Stimulated activated CD4-positive, alpha-beta T cell treated with anti-CD3 and anti-CD28 coated beads, Interleukin-1b, Interleukin-23, amount 100 ng/mL, for 4 hours (primary cell): ENCODE data around the gene PARD3B.

Experiments used
- DNase-seq, 2 donors: peaks; one replicate each; pipeline ENCODE4 v3.0.0-alpha.2; 2020; ENCODE audit warnings: low read depth in 2 of 2

The PARD3B gene

DNA sequence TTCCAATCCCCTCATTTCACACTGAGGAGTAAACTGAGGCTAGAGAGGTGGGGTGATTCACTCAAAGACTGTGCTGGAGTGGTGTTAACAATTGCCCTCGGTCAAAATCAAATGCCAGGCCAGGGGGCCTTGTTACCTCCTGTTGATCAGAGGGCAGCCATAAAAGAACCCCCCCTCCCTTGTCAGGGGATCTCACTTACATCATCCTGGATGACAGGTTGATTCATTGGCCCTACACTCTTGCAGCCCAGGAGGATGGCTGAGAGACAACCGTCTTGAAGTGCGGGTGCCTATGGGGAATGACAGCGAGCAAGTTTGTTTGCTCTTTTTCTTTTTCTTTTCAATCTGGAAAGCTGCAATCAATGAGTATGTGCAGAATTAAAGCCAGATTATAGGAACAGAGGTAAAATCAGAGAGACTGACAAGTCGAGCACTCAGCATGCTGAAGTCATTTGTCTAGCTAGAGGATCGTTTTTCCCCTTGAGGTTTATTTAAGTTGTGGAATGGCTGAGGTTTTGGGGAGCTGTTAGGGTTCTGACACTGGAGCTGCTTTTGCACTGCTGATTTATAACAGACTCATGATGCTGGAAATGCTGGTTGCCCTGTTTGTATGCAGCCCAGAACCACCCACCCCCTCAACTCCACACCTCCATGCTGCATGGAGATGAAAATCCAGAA is 1110.6 kb downstream of the PARD3B start:
- DNase-seq, result no peak

DNA sequence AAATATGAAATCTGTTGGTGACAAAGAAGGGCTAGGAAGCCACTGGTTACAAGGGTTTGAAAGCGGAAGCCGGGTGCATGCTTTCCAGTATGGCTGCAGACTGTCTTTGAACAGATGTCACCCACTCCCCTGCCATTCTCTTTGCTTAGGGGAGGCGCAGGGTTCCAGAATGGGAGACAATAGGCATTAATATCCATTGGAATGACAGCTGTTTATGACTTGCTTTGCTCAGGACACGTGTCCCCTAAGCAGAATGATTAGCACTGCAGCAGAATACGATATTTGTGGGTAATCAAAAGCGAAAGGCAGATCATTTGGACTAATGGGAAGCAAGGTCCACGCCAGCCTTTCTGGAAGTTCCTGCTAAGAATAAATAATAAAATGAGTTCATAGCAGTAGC is 1111.2 kb downstream of the PARD3B start:
- no peak for DNase-seq

DNA sequence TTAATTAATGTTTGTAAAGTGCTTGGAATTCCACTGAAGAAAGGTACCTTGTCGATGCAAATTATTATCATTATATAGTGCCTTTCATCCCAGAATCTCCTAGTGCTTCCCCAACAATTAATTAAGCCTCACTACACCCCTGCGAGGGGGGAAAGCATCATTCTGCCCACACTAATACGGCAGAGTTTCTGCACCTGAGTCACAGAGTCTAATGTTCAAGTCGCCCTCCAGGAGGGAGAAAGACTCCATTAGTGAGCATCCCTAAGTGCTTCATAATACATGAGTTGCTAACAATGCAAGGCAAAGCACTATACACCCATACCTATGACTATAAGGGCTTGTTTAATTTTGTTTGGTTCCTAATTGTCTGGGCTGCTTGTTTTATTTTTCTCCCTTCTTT is 1111.7 kb downstream of the PARD3B start:
- no peak for DNase-seq

DNA sequence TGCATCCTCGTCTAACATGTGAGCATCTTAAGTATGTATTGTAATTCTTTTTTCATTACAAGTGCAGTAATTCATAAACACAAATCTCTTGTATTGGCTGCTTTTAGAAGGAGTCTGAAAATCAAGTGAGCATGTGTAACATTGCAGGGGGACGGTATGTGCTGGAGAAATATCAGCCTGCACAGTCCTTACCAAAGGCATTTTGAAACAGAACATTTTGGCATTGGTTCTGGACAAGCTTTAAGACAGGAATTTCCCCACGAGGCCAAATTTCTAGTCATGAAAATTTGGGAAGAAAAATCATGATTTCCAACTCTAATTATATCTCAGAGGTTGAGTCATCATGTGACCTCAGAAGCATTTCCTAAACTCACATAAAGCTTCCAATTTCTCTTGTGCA is 1112.3 kb downstream of the PARD3B start:
- no peak for DNase-seq

GRCh38 chr2:205658068-205658467 is 1112.8 kb downstream of the PARD3B start:
- DNase-seq, result no peak

- DNase-seq, result no peak
These were observed 1113.3 kb downstream of the PARD3B start for GRCh38 chr2:205658572-205658971.

DNA sequence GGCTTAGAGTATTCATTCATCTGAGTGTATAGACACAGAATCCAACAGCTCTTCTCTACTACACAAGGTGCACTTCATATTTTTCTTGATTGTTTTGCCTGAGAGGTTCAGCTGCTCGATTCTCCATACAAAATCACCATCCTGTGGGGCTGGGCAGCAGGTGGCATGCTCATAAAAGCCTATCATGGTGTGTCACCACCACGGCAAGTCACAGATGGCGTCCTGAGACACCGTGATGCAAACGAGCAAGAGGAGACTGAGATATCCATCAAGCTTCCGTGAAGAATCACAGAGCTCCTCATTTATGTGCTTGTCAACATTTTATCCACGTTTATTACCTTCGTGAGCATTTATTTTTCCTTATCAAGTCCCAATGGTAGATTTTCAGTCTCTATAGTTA is 1114.6 kb downstream of the PARD3B start:
- no peak for DNase-seq

DNA sequence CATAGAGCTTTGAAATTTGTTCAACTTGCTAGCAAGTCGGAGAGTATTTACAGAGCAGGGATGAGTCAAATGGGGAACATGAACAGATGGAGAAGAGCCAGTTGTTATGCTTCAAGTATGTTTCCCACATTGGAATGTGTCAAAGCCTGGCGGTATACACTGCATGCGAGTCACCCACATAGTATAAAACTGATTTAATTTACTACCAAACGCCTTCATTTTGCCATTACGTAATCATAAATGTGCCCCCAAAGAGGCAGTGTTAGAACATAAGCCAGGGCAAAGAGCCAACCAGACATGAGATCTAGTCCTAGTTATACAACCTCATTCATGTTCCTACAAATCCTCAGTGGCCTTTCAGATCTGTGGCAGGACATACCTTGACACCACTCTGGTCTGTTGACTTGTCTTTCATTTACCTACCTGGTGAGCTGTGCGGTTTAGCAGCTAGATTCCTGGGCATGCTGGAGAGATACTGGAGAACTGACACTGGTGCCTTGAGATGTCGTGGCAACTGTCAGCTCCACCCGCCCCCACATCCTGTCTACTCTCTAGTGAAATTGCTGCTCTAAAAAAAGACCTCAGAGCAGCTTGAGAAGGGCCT is 1115.3 kb downstream of the PARD3B start:
- peak in 1 of 2 donors; percentile 30 for DNase-seq

DNA sequence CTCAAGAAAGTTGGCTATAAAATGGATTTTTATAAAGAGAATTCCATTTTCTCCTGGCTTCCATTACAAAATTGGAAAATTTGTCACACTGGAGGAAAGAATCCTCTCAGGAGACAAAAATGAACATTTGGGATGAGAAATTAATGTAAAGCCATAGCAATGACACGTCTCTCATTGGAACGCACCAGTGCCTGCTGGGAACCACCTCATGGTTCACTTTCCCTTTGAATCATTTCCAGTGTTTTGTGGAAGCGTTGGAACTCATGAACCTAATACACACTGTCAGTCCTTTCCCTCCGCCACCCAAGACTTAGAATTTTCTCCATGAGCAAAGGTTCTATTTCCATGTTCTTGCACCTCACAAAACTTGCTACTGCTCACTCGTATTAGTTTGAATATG is 1116.0 kb downstream of the PARD3B start:
- no peak for DNase-seq

- DNase-seq, result no peak
These were observed 1117.1 kb downstream of the PARD3B start for GRCh38 chr2:205662206-205662965.

- no peak for DNase-seq
These were observed 1120.5 kb downstream of the PARD3B start for GRCh38 chr2:205665791-205666190.
